Testis (tissue), 2 donors: Measurements from ENCODE around the gene CSF2.

ENCODE experiments used
- POLR2A ChIP-seq: fragments of 450-650 bp; IDR thresholded peaks from one replicate; pipeline ENCODE4 v1.6.1; 2017; ENCODE audit warnings: antibody characterized with exemption, mild to moderate bottlenecking, moderate library complexity
- TF ChIP-seq, protein P1 (sequence below), 3 experiments: fragments of 450-650 bp in 2 of 3; fragments of 200-600 bp in 1 of 3; sonication (generic) in 1 of 3; IDR thresholded peaks; one replicate each; pipeline ENCODE4 v1.5.1; 2016 to 2019; ENCODE audit warnings: antibody characterized with exemption in 3 of 3, mild to moderate bottlenecking in 2 of 3, moderate library complexity in 1 of 3

DNA sequence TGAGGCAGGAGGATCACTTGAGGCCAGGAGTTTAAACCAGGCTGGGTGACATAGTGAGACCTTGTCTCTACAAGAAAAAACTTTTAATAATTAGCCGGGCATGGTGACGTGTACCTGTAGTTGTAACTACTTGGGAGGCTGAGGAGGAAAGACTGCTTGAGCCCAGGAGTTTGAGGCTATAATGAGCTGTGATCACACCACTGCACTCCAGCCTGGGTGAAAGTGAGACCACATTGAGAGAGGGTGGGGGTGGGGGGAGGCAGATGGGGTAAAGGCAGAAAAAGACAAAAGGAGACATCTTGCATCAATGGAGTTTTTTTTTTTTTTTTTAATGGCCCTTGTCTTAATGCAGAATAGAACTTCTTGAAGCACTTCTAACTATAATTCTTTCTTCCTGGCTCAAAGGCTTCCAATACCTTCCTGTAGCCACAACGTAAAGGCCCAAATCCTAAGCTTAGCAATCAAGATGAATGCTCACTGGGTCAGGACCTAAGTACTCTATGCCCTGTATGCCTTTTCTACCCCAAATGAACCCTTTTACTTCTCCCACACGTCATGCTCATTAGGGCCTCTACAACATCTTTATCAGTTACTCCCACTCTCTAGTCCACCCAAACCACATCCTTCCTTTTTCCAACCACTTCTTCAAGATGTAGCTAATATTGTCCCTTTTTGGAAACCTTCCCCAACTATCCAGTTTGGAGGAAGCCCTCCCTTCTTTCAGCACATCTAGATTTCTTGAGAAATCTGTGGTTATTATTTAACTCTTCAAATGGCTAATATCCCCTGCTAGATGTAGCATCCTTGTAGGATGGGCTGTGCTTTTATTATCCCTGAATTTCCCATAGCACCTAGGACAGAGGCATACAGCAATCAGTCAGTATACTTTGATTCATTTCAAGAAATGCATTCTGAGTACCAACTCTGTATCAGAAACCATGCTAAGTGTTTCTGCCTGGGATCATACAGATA, 40.8 kb downstream of the CSF2 start:
- TF ChIP-seq, protein P1, sequence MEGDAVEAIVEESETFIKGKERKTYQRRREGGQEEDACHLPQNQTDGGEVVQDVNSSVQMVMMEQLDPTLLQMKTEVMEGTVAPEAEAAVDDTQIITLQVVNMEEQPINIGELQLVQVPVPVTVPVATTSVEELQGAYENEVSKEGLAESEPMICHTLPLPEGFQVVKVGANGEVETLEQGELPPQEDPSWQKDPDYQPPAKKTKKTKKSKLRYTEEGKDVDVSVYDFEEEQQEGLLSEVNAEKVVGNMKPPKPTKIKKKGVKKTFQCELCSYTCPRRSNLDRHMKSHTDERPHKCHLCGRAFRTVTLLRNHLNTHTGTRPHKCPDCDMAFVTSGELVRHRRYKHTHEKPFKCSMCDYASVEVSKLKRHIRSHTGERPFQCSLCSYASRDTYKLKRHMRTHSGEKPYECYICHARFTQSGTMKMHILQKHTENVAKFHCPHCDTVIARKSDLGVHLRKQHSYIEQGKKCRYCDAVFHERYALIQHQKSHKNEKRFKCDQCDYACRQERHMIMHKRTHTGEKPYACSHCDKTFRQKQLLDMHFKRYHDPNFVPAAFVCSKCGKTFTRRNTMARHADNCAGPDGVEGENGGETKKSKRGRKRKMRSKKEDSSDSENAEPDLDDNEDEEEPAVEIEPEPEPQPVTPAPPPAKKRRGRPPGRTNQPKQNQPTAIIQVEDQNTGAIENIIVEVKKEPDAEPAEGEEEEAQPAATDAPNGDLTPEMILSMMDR (IDR thresholded peaks at IDR 0.05) = no peak
- no peak for TF ChIP-seq POLR2A
